ENCODE data around the gene LTB4R2. TPM values are rescaled to one million over a fixed set of nuclear protein-coding genes. Genes with fewer than 3 reads are reported as not detected.

LTB4R2 gene
- total RNA-seq, 4 donors from 2014 or later: 7.7 to 37.2 (median 12.2) TPM

DNA sequence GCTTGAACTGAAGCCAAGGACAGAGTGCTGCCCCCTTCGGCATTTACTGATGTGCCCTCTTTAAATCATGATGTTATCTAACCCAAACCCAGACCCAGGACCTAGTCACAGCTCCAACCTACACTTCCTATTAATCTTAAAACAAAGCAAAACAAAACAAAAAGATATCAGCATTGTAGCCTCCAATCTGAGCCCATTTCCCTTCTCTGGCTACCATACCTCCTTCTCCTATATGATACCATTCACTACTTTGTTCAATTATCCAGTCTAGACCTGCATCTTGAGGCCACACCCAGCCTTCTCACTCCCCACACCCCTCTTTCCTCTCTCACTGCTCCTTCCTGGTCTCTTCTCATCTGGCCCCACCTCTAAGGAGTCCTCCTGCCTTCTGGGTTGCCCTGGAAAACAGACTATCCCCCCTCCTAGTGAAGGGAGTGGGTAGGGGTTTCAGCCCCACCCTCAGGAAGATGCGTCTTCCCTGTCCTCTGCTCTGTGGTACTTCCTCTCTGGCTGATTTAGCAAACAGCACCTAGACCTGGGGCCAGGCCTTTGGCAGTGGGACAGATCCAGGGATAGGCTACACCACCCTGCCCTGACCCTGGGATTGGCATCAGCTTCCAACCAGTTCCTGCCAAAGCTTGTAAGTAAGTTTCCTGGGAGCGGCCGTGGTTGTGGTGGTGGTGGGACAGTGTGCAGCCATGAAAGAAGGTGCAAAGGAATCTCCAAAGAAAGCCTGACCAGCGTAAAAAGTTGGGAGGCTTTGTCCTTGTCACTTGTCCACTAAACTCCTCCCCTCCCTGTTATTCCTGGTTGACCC is 4.6 kb downstream of the LTB4R2 start:
- no peak overlapping the region for H3K4me3 ChIP-seq
- TF ChIP-seq POLR2A (IDR thresholded peaks at IDR 0.05): no peak
- TF ChIP-seq, protein P1, sequence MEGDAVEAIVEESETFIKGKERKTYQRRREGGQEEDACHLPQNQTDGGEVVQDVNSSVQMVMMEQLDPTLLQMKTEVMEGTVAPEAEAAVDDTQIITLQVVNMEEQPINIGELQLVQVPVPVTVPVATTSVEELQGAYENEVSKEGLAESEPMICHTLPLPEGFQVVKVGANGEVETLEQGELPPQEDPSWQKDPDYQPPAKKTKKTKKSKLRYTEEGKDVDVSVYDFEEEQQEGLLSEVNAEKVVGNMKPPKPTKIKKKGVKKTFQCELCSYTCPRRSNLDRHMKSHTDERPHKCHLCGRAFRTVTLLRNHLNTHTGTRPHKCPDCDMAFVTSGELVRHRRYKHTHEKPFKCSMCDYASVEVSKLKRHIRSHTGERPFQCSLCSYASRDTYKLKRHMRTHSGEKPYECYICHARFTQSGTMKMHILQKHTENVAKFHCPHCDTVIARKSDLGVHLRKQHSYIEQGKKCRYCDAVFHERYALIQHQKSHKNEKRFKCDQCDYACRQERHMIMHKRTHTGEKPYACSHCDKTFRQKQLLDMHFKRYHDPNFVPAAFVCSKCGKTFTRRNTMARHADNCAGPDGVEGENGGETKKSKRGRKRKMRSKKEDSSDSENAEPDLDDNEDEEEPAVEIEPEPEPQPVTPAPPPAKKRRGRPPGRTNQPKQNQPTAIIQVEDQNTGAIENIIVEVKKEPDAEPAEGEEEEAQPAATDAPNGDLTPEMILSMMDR (IDR thresholded peaks at IDR 0.05): no peak

DNA sequence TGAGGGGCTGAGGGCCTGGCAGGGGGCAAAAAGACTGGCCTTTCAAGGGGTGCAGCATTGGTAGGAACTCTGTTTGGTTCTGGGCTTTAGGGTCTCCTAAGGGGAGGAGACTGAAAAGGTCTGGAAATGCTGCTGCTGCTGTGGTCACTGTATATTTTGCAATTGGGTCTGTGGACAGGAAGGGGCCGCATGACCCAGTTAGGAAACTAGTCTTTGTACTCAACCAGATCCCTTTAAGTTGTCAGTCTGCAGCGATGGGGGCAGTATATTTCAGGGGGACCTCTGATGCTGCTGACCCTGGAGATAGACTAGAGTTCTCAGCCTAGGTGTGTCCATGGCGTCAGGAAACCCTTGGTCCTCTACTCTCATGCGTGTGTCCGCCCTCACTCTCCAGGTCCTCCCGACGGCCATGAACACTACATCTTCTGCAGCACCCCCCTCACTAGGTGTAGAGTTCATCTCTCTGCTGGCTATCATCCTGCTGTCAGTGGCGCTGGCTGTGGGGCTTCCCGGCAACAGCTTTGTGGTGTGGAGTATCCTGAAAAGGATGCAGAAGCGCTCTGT is 5.4 kb downstream of the LTB4R2 start:
- H3K9me3 ChIP-seq: no peaks in the 10 kb centered on the region
- TF ChIP-seq, protein P1 (IDR thresholded peaks at IDR 0.05): no peak
- no peak for TF ChIP-seq POLR2A (IDR thresholded peaks at IDR 0.05)
- peak overlapping the region; percentile 28 to 84 (median 52) for H3K27ac ChIP-seq
- H3K4me3 ChIP-seq: peak overlapping the region in 2 of 4 donors; percentile 27 to 33
- no peak for DNase-seq
- no peaks in the 10 kb centered on the region for H3K36me3 ChIP-seq
- H3K27me3 ChIP-seq: no peaks in the 10 kb centered on the region
- H3K4me1 ChIP-seq: peaks cover 0 to 51% (median 19%) of the 10 kb centered on the region in 4 donors

More for the DNA sequence above, 4.6 kb downstream of the LTB4R2 start:
- no peak for DNase-seq
- Histone ChIP-seq H3K36me3 (no peaks in the 10 kb centered on the region), H3K4me1 (peaks cover 4 to 59% (median 26%) of the 10 kb centered on the region in 4 donors), H3K27ac (peak overlapping the region; percentile 7 to 72 (median 34)), H3K9me3 (no peaks in the 10 kb centered on the region), H3K27me3 (no peaks in the 10 kb centered on the region)

DNA sequence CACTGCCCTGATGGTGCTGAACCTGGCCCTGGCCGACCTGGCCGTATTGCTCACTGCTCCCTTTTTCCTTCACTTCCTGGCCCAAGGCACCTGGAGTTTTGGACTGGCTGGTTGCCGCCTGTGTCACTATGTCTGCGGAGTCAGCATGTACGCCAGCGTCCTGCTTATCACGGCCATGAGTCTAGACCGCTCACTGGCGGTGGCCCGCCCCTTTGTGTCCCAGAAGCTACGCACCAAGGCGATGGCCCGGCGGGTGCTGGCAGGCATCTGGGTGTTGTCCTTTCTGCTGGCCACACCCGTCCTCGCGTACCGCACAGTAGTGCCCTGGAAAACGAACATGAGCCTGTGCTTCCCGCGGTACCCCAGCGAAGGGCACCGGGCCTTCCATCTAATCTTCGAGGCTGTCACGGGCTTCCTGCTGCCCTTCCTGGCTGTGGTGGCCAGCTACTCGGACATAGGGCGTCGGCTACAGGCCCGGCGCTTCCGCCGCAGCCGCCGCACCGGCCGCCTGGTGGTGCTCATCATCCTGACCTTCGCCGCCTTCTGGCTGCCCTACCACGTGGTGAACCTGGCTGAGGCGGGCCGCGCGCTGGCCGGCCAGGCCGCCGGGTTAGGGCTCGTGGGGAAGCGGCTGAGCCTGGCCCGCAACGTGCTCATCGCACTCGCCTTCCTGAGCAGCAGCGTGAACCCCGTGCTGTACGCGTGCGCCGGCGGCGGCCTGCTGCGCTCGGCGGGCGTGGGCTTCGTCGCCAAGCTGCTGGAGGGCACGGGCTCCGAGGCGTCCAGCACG is 6.1 kb downstream of the LTB4R2 start:
- peak in 2 of 3 donors; percentile 86 to 89 for DNase-seq
- Histone ChIP-seq H3K9me3 (no peaks in the 10 kb centered on the region), H3K27ac (peak overlapping the region in 3 of 4 donors; percentile 32 to 84 (median 72)), H3K4me1 (peaks cover 0 to 46% (median 16%) of the 10 kb centered on the region in 4 donors), H3K36me3 (no peaks in the 10 kb centered on the region), H3K4me3 (peak overlapping the region in 2 of 4 donors; percentile 27 to 33), H3K27me3 (no peaks in the 10 kb centered on the region)
- TF ChIP-seq, protein P1 (IDR thresholded peaks at IDR 0.05): peak in 4 of 6 experiments; percentile 25 to 67 (median 60)
- TF ChIP-seq POLR2A (IDR thresholded peaks at IDR 0.05): no peak

DNA sequence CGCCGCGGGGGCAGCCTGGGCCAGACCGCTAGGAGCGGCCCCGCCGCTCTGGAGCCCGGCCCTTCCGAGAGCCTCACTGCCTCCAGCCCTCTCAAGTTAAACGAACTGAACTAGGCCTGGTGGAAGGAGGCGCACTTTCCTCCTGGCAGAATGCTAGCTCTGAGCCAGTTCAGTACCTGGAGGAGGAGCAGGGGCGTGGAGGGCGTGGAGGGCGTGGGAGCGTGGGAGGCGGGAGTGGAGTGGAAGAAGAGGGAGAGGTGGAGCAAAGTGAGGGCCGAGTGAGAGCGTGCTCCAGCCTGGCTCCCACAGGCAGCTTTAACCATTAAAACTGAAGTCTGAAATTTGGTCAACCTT is 6.6 kb downstream of the LTB4R2 start:
- Histone ChIP-seq H3K27ac (peak overlapping the region in 3 of 4 donors; percentile 32 to 84 (median 72)), H3K27me3 (no peaks in the 10 kb centered on the region), H3K4me3 (peak overlapping the region in 2 of 4 donors; percentile 27 to 33), H3K36me3 (no peaks in the 10 kb centered on the region), H3K4me1 (peaks cover 0 to 41% (median 16%) of the 10 kb centered on the region in 4 donors), H3K9me3 (no peaks in the 10 kb centered on the region)
- TF ChIP-seq POLR2A (IDR thresholded peaks at IDR 0.05): no peak
- TF ChIP-seq, protein P1 (IDR thresholded peaks at IDR 0.05): no peak
- no peak for DNase-seq

DNA sequence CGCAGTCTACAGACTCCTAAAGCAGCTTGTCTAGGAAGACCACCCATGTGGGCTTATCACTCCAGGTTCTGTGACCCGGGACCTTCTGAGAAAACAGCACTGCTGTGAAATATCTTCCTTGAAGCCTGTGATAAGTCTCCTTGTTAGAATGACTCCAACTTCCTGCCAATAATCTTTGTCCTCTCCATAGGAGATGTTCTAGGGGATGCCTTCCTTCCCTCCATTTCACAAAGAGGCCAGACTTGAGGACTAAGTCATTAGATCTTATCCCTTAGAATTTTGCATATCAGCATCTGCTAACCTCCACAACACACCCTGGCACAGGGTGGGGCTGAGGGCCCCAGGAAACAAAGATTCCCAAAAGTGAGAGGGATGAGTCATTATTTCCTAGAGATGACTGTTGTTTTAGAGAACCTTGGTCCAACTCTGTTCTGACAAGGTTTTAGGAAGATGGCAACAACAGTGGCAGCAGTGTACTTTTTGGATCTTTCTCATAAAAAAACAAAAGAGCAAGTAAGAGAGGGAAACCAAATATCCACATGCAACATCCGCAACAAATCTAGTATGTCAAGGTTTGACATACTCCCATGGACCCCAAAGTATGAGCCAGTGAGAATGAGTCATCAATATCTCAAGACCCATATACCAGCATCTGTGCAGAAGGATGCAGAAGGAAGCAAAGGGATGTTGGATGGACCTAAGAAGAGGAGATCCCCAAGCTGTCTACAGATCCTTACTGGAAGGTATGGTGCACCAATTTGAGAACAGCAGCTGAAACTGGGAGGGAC is 7.4 kb downstream of the LTB4R2 start:
- Histone ChIP-seq H3K27ac (no peak overlapping the region), H3K4me3 (no peak overlapping the region), H3K4me1 (peaks cover 0 to 36% (median 11%) of the 10 kb centered on the region in 4 donors), H3K27me3 (no peaks in the 10 kb centered on the region), H3K9me3 (no peaks in the 10 kb centered on the region), H3K36me3 (no peaks in the 10 kb centered on the region)
- DNase-seq: no peak
- TF ChIP-seq POLR2A (IDR thresholded peaks at IDR 0.05): no peak
- TF ChIP-seq, protein P1 (IDR thresholded peaks at IDR 0.05): no peak
